ENCODE measurements around the gene SLIT3.

GRCh38 chr5:169250887-169251286, 50.1 kb downstream of the SLIT3 start:
- no peak for TF ChIP-seq REST (IDR thresholded peaks at IDR 0.05; ENCODE audit: unreplicated experiment)
- no peak for TF ChIP-seq CTCF (conservative IDR thresholded peaks at IDR 0.05; ENCODE audit: low read depth in 2 of 2)

All from GM23338 (cell line).